SK-N-SH (cell line): ENCODE results near the gene CNGA2. TPM values are rescaled to one million over a fixed set of nuclear protein-coding genes. Genes with fewer than 3 reads are reported as not detected.

Experiments
- CTCF ChIA-PET: fragments of 300-600, 350-600 bp; formaldehyde crosslinking; extraction: SDS; loops from one replicate; lab custom pipeline; 2021; lab: Yijun Ruan, JAX
- POLR2A ChIA-PET: fragments of 350-600 bp; sonication (Branson Sonifier 250); formaldehyde crosslinking; extraction: SDS; loops from one replicate; lab custom pipeline; 2020; ENCODE audit warnings: antibody characterized with exemption, inconsistent platforms; lab: Yijun Ruan, JAX
- DNase-seq: peaks from one replicate; pipeline ENCODE4 v3.0.0; 2012
- H2AFZ ChIP-seq: fragments of 200-600 bp; sonication (generic); 2 replicates; pipeline ENCODE4 v1.8.1; 2016; ENCODE audit warnings: antibody characterized with exemption, mild to moderate bottlenecking, low read depth
- H3F3A ChIP-seq: fragments of 200-600 bp; sonication (generic); replicated peaks from 2 replicates; pipeline ENCODE3; 2016; ENCODE audit warnings: antibody characterized with exemption, mild to moderate bottlenecking; ENCODE audit not compliant: insufficient read depth
- H3K27ac ChIP-seq, 2 experiments: fragments of 200-500 bp in 1 of 2; fragments of 200-600 bp in 1 of 2; sonication (Bioruptor generic) in 1 of 2; sonication (generic), shearing (Covaris generic) in 1 of 2; 2 replicates each; pipeline versions ENCODE4 v1.5.1 to v1.6.1; 2014 to 2016; ENCODE audit warnings: low read depth in 2 of 2, inconsistent platforms in 1 of 2, low read length in 1 of 2, mild to moderate bottlenecking in 1 of 2, mixed read lengths in 1 of 2
- H3K27me3 ChIP-seq: fragments of 200-600 bp; sonication (generic), shearing (Covaris generic); 2 replicates; pipeline ENCODE4 v1.6.1; 2016; ENCODE audit warnings: mixed run types; ENCODE audit not compliant: insufficient read depth
- H3K36me3 ChIP-seq, 2 experiments: fragments of 200-500 bp in 1 of 2; fragments of 200-600 bp in 1 of 2; sonication (Bioruptor generic) in 1 of 2; sonication (generic) in 1 of 2; replicated peaks in 1 of 2; 2 replicates each; pipeline versions ENCODE3 to v1.5.1; 2014 to 2016; ENCODE audit warnings: low read length in 1 of 2, mild to moderate bottlenecking in 1 of 2; ENCODE audit not compliant: insufficient read depth in 2 of 2, control insufficient read depth in 1 of 2
- H3K4me1 ChIP-seq, 2 experiments: fragments of 200-500 bp in 1 of 2; fragments of 200-600 bp in 1 of 2; sonication (Bioruptor generic) in 1 of 2; sonication (generic), shearing (Covaris generic) in 1 of 2; 2 replicates each; pipeline versions ENCODE4 v1.5.1 to v1.6.1; 2014 to 2016; ENCODE audit warnings: low read depth in 1 of 2, low read length in 1 of 2, mixed run types in 1 of 2; ENCODE audit not compliant: insufficient read depth in 2 of 2, control insufficient read depth in 1 of 2
- H3K4me2 ChIP-seq: fragments of 200-600 bp; sonication (generic), shearing (Covaris generic); 2 replicates; pipeline ENCODE4 v1.6.1; 2017; ENCODE audit warnings: mixed run types
- H3K4me3 ChIP-seq, 2 experiments: fragments of 200-500 bp in 1 of 2; fragments of 200-600 bp in 1 of 2; sonication (Bioruptor generic) in 1 of 2; sonication (generic), shearing (Covaris generic) in 1 of 2; 2 replicates each; pipeline versions ENCODE4 v1.5.1 to v1.8.1; 2014 to 2016; ENCODE audit warnings: low read depth in 2 of 2, inconsistent platforms in 1 of 2, low read length in 1 of 2, mild to moderate bottlenecking in 1 of 2, mixed read lengths in 1 of 2, moderate library complexity in 1 of 2
- H3K79me2 ChIP-seq: fragments of 200-600 bp; sonication (generic); 2 replicates; pipeline ENCODE4 v1.8.1; 2017; ENCODE audit warnings: mild to moderate bottlenecking; ENCODE audit not compliant: insufficient read depth
- H3K9ac ChIP-seq: fragments of 200-600 bp; sonication (generic); 2 replicates; pipeline ENCODE4 v1.6.1; 2017; ENCODE audit warnings: mixed run types
- H3K9me2 ChIP-seq: fragments of 200-600 bp; sonication (generic); 2 replicates; pipeline ENCODE4 v1.6.1; 2017; ENCODE audit warnings: mixed run types
- H3K9me3 ChIP-seq: fragments of 200-600 bp; sonication (generic); 2 replicates; pipeline ENCODE4 v1.6.1; 2017; ENCODE audit warnings: mixed run types, mild to moderate bottlenecking, moderate library complexity
- H4K20me1 ChIP-seq: fragments of 200-600 bp; sonication (generic); 2 replicates; pipeline ENCODE4 v1.6.1; 2017; ENCODE audit warnings: mild to moderate bottlenecking, mixed run types; ENCODE audit not compliant: insufficient read depth
- ELF1 ChIP-seq: IDR thresholded peaks from 2 replicates; pipeline ENCODE4 v1.4.0; 2012
- EP300 ChIP-seq, 2 experiments: IDR thresholded peaks; 2 replicates each; pipeline versions ENCODE4 v1.4.0 to v1.6.1; 2012; ENCODE audit warnings: borderline replicate concordance in 1 of 2, low read depth in 1 of 2, low read length in 1 of 2
- EZH2phosphoT487 ChIP-seq: fragments of 200-600 bp; sonication (generic); IDR thresholded peaks from 2 replicates; pipeline ENCODE4 v1.6.1; 2017; ENCODE audit warnings: low read depth, mixed run types, mild to moderate bottlenecking, antibody characterized with exemption, moderate library complexity, borderline replicate concordance
- FOSL2 ChIP-seq: IDR thresholded peaks from 2 replicates; pipeline ENCODE4 v1.4.0; 2012; ENCODE audit warnings: low read depth, mild to moderate bottlenecking, moderate library complexity, borderline replicate concordance
- FOXJ3 ChIP-seq: sonication (generic); formaldehyde crosslinking; IDR thresholded peaks from 2 replicates; pipeline ENCODE4 v1.5.1; 2020; ENCODE audit warnings: mild to moderate bottlenecking, missing genetic modification reagents
- FOXM1 ChIP-seq: IDR thresholded peaks from 2 replicates; pipeline ENCODE4 v1.4.0; 2012; ENCODE audit warnings: low read depth, mild to moderate bottlenecking
- GABPA ChIP-seq: IDR thresholded peaks from 2 replicates; pipeline ENCODE4 v1.4.0; 2012; ENCODE audit warnings: low read depth, mild to moderate bottlenecking
- MEF2A ChIP-seq: IDR thresholded peaks from 2 replicates; pipeline ENCODE4 v1.4.0; 2012; ENCODE audit warnings: low read depth, borderline replicate concordance
- POLR2AphosphoS5 ChIP-seq: IDR thresholded peaks from 2 replicates; pipeline ENCODE4 v1.6.1; 2012; ENCODE audit warnings: low read depth, low read length
- RAD21 ChIP-seq: IDR thresholded peaks from 2 replicates; pipeline ENCODE4 v1.6.1; 2012; ENCODE audit warnings: mild to moderate bottlenecking, low read length
- RXRA ChIP-seq: IDR thresholded peaks from 2 replicates; pipeline ENCODE4 v1.4.0; 2012; ENCODE audit warnings: low read depth, mild to moderate bottlenecking, borderline replicate concordance
- SMC3 ChIP-seq: IDR thresholded peaks from 2 replicates; pipeline ENCODE4 v1.6.1; 2012; ENCODE audit warnings: low read depth, low read length, improper control_type of control experiment
- TAF1 ChIP-seq: IDR thresholded peaks from 2 replicates; pipeline ENCODE4 v1.6.1; 2012; ENCODE audit warnings: low read depth, mild to moderate bottlenecking, low read length, moderate library complexity, borderline replicate concordance
- YY1 ChIP-seq: IDR thresholded peaks from 2 replicates; pipeline ENCODE4 v1.4.0; 2012; ENCODE audit warnings: low read depth, mild to moderate bottlenecking
- WGBS: methylation state at CpG from one replicate; pipeline ENCODE4 v1.1.6; 2017; ENCODE audit warnings: low lambda C conversion rate; 5-methylcytosine and 5-hydroxymethylcytosine counted together
- polyA plus RNA-seq, 3 experiments: library from polyadenylated mRNA; depleted of rRNA; stranded (reverse); fragments of >200 nt; gene quantifications; 2 replicates each; pipeline ENCODE4 v1.2.3, GENCODE V29; 2012
- TF ChIP-seq, protein P1 (sequence below): IDR thresholded peaks from 2 replicates; pipeline ENCODE4 v1.6.1; 2012; ENCODE audit warnings: mild to moderate bottlenecking, low read depth, low read length, moderate library complexity
- TF ChIP-seq, protein P2 (sequence below): IDR thresholded peaks from 2 replicates; pipeline ENCODE4 v1.4.0; 2012; ENCODE audit warnings: low read depth, borderline replicate concordance
- TF ChIP-seq, protein P3 (sequence below): fragments of 150-350 bp; IDR thresholded peaks from 2 replicates; pipeline ENCODE4 v1.6.1; 2016; ENCODE audit warnings: mild to moderate bottlenecking, low read depth, low read length

CNGA2 gene
- polyA plus RNA-seq, 1 of the 3 experiments (the other 2 are of a cell fraction), result not detected

DNA sequence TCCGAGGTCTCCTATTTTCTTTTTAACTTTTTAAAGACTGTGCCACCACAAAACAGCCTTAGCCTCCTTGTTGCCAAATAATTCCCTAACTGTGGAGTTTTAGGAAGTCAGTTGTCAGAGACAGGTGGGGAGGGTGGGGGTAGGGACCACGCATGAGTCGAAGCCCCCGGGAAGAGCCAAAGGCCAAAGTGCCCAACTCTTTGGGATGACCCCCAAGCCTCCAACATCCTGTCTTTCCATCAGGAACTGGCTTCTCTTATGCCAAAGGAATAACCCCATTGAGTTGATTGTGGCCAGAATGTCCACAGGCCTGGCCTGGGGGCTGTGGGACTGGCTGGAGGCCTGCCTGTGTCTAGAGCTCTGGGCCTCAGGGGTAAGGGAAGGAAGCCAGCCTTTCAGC, 33.5 kb upstream of the CNGA2 start:
- no peak for DNase-seq
- Histone ChIP-seq H3K4me2 (no peak overlapping the region), H3K36me3 (no peaks in the 10 kb centered on the region), H3K9ac (no peak overlapping the region), H3K27ac (no peak overlapping the region), H2AFZ (no peak overlapping the region), H3F3A (no peaks in the 10 kb centered on the region), H3K4me1 (no peaks in the 10 kb centered on the region), H3K79me2 (no peaks in the 10 kb centered on the region), H3K9me3 (no peaks in the 10 kb centered on the region), H3K4me3 (no peak overlapping the region), H4K20me1 (no peaks in the 10 kb centered on the region), H3K27me3 (peaks cover 19% of the 10 kb centered on the region), H3K9me2 (no peaks in the 10 kb centered on the region)
- WGBS, result 69% methylated on average over 4 of the region's 4 CpGs
- TF ChIP-seq EP300 (IDR thresholded peaks at IDR 0.05; ENCODE audit: borderline replicate concordance in 1 of 2, low read depth in 1 of 2, low read length in 1 of 2), result no peak
- no peak for TF ChIP-seq SMC3
- no peak for TF ChIP-seq ELF1
- TF ChIP-seq FOXJ3 (CRISPR knock-in tag), result no peak
- TF ChIP-seq, protein P1, sequence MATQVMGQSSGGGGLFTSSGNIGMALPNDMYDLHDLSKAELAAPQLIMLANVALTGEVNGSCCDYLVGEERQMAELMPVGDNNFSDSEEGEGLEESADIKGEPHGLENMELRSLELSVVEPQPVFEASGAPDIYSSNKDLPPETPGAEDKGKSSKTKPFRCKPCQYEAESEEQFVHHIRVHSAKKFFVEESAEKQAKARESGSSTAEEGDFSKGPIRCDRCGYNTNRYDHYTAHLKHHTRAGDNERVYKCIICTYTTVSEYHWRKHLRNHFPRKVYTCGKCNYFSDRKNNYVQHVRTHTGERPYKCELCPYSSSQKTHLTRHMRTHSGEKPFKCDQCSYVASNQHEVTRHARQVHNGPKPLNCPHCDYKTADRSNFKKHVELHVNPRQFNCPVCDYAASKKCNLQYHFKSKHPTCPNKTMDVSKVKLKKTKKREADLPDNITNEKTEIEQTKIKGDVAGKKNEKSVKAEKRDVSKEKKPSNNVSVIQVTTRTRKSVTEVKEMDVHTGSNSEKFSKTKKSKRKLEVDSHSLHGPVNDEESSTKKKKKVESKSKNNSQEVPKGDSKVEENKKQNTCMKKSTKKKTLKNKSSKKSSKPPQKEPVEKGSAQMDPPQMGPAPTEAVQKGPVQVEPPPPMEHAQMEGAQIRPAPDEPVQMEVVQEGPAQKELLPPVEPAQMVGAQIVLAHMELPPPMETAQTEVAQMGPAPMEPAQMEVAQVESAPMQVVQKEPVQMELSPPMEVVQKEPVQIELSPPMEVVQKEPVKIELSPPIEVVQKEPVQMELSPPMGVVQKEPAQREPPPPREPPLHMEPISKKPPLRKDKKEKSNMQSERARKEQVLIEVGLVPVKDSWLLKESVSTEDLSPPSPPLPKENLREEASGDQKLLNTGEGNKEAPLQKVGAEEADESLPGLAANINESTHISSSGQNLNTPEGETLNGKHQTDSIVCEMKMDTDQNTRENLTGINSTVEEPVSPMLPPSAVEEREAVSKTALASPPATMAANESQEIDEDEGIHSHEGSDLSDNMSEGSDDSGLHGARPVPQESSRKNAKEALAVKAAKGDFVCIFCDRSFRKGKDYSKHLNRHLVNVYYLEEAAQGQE, result no peak
- TF ChIP-seq, protein P2, sequence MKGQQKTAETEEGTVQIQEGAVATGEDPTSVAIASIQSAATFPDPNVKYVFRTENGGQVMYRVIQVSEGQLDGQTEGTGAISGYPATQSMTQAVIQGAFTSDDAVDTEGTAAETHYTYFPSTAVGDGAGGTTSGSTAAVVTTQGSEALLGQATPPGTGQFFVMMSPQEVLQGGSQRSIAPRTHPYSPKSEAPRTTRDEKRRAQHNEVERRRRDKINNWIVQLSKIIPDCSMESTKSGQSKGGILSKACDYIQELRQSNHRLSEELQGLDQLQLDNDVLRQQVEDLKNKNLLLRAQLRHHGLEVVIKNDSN, result no peak
- TF ChIP-seq RXRA, result no peak
- TF ChIP-seq EZH2phosphoT487, result no peak
- TF ChIP-seq FOXM1, result no peak
- TF ChIP-seq, protein P3, sequence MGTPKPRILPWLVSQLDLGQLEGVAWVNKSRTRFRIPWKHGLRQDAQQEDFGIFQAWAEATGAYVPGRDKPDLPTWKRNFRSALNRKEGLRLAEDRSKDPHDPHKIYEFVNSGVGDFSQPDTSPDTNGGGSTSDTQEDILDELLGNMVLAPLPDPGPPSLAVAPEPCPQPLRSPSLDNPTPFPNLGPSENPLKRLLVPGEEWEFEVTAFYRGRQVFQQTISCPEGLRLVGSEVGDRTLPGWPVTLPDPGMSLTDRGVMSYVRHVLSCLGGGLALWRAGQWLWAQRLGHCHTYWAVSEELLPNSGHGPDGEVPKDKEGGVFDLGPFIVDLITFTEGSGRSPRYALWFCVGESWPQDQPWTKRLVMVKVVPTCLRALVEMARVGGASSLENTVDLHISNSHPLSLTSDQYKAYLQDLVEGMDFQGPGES, result no peak
- TF ChIP-seq POLR2AphosphoS5, result no peak
- TF ChIP-seq GABPA, result no peak
- TF ChIP-seq MEF2A, result no peak
- no peak for TF ChIP-seq RAD21
- TF ChIP-seq YY1, result no peak
- no peak for TF ChIP-seq TAF1
- TF ChIP-seq FOSL2, result no peak
- ChIA-PET CTCF (no interaction called here), POLR2A (no interaction called here)
